Placental pericyte (primary cell): ENCODE results near the gene METTL9. TPM values are rescaled to one million over a fixed set of nuclear protein-coding genes. Genes with fewer than 3 reads are reported as not detected.

Source experiments
- small RNA-seq: library from RNA; depleted of rRNA; stranded (forward); fragments of <200 nt; gene quantifications from one replicate; pipeline ENCODE3, GENCODE V24; 2012; ENCODE audit warnings: low replicate concordance
- total RNA-seq: library from RNA; depleted of rRNA; stranded (reverse); fragments of >200 nt; gene quantifications from 2 replicates; pipeline ENCODE4 v1.2.3, GENCODE V29; 2012

Gene METTL9
- total RNA-seq: 176 and 177 TPM in 2 replicates

DNA sequence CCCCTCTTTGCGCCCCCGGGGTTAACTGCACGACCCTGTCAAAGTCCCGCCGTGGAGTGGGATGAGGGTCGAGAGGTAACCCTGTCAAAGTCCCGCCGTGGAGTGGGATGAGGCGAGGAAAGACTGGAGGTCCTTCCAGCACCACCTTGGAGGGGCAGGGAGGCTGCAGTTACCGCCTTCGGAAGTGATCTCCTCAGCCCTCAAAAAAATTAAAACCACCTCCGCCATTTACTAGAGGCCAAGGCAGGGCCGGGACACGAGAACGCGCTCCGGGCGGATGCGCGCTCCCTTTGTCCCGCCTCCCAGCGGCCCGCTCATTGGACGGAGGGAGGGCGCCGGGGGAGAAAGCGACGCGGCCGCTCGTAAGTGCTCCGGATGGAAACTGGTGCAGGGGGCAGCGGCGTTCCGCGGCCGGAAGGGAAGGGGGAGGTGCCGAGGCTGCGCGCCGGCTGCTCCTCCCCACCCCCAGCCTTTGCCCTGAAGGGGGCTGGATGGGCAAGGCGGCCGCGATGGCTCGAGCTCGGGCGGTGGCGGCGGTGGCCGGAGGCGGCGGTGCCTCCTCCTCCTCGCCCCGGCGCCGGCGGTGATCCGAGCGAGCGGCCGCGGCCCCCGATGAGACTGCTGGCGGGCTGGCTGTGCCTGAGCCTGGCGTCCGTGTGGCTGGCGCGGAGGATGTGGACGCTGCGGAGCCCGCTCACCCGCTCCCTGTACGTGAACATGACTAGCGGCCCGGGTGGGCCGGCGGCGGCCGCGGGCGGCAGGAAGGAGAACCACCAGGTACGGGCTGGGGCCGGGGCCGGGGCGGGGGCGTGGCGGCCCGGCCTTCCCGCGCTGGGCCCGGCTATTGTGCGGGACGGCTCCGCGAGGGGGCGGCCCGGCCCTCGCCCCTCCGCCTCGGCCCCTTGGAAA, at the start of gene METTL9:
TSS of gene METTL9 (plus strand) at position 456 of the 909 bp plus-strand sequence. CDS start at position 613, 157 bp downstream.

DNA sequence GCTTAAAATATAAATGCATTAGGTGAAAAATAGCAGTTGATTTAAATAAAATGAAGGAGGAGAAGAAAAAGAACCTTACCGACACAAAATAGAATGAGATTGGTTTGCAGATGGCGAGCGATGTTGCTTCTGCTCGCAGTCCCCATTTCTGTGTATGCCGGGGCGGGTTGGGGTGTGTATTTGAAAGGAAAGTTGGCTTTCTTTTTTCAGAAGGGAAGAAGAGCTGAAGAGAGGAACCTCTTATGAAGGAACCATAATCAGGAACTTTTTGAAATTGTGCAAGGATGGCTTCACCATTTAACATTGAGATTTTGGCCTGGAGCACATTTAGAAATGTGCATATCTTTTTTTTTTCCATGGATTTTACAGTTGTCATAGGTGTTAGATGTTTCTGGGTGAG, 53.1 kb downstream of the METTL9 start, which contains the start of gene IGSF6:
TSS of gene IGSF6 (minus strand) at position 156 of the 400 bp plus-strand sequence. CDS start at position 146, 10 bp downstream.

DNA sequence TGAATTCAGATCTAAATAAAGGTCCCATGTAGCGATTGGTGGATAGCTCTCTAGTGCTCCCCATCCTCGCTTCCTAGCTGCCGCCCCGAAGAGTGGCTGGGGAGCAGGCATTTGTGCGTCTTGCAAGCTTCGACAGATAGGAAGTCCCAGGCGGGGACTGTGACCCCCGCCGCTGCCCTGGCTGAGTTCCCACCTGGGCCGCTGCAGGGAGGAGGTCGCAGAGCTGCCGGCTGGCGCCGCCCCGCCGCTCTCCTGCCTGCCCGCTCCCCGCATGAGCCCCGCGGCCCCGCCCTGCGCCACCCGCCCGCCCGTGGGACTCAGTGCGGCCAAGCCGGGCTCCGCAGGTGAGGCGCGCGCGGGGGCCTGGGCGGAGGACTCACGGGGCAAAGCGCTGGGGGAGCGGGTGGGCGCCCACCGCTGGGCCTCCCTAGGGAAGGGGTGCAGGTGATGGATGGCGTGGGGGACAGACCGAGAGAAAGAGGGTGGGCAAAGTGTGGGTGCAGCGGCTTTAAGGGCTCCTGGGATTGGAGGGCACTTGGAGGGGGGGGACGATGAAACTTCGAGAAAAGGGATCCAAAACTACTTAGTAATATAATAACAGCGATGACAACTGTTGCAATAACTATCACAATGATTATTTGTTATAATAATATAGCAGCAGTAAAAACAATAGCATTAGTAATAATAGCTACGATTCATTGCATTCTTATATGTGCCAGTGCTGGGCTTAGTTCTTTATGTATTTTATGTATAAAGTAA, 64.7 kb downstream of the METTL9 start, which contains the start of gene OTOA:
TSS of gene OTOA (plus strand) at position 80 of the 759 bp plus-strand sequence. CDS start 14,547 bp downstream, outside the sequence.

Small RNA genes within 50 kb of the gene (small RNA-seq; reads per million reads assigned to genes)
- gene RF00478 (not detected), gene RNU6-1005P (2.3 reads per million, percentile 72 among the genes with 10 or more reads in this experiment), gene RNU6-196P (not detected)

Other genes with a start within 250 kb of the METTL9 start
- gene IGSF6, start 53.0 kb downstream of the METTL9 start, total RNA-seq: under 0.01 TPM in 2 replicates
- not detected in 2 replicates for gene OTOA, start 64.4 kb downstream of the METTL9 start, total RNA-seq